ENCODE results near the gene ANKRD13D.

Gene ANKRD13D

DNA sequence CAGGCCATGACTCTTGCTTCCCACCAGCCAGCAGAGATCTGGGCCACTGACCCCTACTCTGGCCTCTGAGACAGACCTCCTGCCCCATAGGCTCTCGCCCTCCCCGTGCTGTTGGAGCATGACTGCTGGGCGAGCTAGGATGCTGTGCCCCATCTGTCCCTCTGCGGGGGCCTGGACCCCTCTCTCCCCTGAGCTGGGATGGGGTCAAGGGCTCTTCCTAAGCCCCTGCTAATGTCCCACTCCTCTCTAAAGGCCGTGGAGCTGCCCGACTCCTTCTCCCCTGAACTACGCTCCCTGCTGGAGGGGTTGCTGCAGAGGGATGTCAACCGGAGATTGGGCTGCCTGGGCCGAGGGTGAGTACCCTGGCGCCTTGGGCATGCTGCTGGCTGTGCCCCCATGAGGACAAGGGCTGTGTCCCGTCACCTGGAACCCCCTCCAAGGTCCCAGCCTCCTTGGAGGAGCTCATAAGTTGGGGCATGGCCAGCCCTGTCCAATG, 6.2 kb upstream of the ANKRD13D start:
- Histone ChIP-seq H3K4me3 (ENCODE audit: low read depth, low read length) (no peak overlapping the region), H3K27ac (no peak overlapping the region), H3K36me3 (replicated peaks) (peaks cover 67% of the 10 kb centered on the region), H3K27me3 (replicated peaks) (no peaks in the 10 kb centered on the region)
- DNase-seq = no peak
- in situ Hi-C loops (cut with HindIII; ENCODE audit: low pct_ligation_motif_present, low sequenced_read_pairs) = no loop called here
- TF ChIP-seq, protein P1, sequence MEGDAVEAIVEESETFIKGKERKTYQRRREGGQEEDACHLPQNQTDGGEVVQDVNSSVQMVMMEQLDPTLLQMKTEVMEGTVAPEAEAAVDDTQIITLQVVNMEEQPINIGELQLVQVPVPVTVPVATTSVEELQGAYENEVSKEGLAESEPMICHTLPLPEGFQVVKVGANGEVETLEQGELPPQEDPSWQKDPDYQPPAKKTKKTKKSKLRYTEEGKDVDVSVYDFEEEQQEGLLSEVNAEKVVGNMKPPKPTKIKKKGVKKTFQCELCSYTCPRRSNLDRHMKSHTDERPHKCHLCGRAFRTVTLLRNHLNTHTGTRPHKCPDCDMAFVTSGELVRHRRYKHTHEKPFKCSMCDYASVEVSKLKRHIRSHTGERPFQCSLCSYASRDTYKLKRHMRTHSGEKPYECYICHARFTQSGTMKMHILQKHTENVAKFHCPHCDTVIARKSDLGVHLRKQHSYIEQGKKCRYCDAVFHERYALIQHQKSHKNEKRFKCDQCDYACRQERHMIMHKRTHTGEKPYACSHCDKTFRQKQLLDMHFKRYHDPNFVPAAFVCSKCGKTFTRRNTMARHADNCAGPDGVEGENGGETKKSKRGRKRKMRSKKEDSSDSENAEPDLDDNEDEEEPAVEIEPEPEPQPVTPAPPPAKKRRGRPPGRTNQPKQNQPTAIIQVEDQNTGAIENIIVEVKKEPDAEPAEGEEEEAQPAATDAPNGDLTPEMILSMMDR (IDR thresholded peaks at IDR 0.05; ENCODE audit: low read depth, low read length, missing control alignments) = no peak

DNA sequence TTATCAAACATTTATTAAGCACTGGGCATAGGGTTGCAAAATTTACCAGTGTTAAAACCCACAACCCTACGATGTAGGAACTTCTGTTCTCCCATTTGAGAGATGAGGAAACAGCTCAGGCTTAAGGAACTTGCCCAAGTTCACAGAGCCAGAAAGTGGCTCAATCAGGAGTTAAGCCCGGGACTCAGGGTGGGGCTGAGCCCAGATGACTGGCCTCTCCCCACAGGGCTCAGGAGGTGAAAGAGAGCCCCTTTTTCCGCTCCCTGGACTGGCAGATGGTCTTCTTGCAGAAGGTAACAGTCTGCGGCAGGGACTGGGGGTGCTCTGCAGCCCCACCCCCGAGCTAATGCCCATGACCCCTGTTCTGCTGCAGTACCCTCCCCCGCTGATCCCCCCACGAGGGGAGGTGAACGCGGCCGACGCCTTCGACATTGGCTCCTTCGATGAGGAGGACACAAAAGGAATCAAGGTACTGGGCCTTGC, 5.6 kb upstream of the ANKRD13D start:
- TF ChIP-seq, protein P1 (IDR thresholded peaks at IDR 0.05; ENCODE audit: low read depth, low read length, missing control alignments) = no peak
- Histone ChIP-seq H3K4me3 (ENCODE audit: low read depth, low read length) (no peak overlapping the region), H3K27ac (no peak overlapping the region), H3K36me3 (replicated peaks) (peaks cover 67% of the 10 kb centered on the region), H3K27me3 (replicated peaks) (no peaks in the 10 kb centered on the region)
- in situ Hi-C loops (cut with HindIII; ENCODE audit: low pct_ligation_motif_present, low sequenced_read_pairs) = no loop called here
- DNase-seq = no peak

DNA sequence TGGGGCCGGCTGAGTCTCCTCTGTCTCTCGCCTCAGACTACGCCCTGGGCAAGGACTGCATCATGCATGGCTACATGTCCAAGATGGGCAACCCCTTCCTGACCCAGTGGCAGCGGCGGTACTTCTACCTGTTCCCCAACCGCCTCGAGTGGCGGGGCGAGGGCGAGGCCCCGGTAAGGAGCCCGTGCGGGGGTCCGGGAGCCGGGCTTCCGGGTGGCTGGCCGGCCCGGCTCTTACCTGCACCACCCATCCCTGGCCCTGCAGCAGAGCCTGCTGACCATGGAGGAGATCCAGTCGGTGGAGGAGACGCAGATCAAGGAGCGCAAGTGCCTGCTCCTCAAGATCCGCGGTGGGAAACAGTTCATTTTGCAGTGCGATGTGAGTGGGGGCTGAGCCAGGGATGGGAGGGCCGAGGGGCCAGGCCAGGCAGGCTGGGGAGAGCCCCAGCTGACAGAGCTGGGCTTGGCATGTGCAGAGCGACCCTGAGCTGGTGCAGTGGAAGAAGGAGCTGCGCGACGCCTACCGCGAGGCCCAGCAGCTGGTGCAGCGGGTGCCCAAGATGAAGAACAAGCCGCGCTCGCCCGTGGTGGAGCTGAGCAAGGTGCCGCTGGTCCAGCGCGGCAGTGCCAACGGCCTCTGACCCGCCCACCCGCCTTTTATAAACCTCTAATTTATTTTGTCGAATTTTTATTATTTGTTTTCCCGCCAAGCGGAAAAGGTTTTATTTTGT, 4.1 kb upstream of the ANKRD13D start:
- no peak overlapping the region for H3K4me3 ChIP-seq (ENCODE audit: low read depth, low read length)
- DNase-seq = no peak
- peaks cover 56% of the 10 kb centered on the region for H3K36me3 ChIP-seq (replicated peaks)
- H3K27me3 ChIP-seq (replicated peaks) = no peaks in the 10 kb centered on the region
- TF ChIP-seq, protein P1 (IDR thresholded peaks at IDR 0.05; ENCODE audit: low read depth, low read length, missing control alignments) = no peak
- H3K27ac ChIP-seq = no peak overlapping the region
- in situ Hi-C loops (cut with HindIII; ENCODE audit: low pct_ligation_motif_present, low sequenced_read_pairs) = no loop called here

DNA sequence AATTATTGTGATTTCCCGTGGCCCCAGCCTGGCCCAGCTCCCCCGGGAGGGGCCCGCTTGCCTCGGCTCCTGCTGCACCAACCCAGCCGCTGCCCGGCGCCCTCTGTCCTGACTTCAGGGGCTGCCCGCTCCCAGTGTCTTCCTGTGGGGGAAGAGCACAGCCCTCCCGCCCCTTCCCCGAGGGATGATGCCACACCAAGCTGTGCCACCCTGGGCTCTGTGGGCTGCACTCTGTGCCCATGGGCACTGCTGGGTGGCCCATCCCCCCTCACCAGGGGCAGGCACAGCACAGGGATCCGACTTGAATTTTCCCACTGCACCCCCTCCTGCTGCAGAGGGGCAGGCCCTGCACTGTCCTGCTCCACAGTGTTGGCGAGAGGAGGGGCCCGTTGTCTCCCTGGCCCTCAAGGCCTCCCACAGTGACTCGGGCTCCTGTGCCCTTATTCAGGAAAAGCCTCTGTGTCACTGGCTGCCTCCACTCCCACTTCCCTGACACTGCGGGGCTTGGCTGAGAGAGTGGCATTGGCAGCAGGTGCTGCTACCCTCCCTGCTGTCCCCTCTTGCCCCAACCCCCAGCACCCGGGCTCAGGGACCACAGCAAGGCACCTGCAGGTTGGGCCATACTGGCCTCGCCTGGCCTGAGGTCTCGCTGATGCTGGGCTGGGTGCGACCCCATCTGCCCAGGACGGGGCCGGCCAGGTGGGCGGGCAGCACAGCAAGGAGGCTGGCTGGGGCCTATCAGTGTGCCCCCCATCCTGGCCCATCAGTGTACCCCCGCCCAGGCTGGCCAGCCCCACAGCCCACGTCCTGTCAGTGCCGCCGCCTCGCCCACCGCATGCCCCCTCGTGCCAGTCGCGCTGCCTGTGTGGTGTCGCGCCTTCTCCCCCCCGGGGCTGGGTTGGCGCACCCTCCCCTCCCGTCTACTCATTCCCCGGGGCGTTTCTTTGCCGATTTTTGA, 3.3 kb upstream of the ANKRD13D start:
- TF ChIP-seq, protein P1 (IDR thresholded peaks at IDR 0.05; ENCODE audit: low read depth, low read length, missing control alignments) = no peak
- in situ Hi-C loops (cut with HindIII; ENCODE audit: low pct_ligation_motif_present, low sequenced_read_pairs) = no loop called here
- Histone ChIP-seq H3K27ac (no peak overlapping the region), H3K36me3 (replicated peaks) (peaks cover 55% of the 10 kb centered on the region), H3K4me3 (ENCODE audit: low read depth, low read length) (no peak overlapping the region), H3K27me3 (replicated peaks) (no peaks in the 10 kb centered on the region)
- no peak for DNase-seq

DNA sequence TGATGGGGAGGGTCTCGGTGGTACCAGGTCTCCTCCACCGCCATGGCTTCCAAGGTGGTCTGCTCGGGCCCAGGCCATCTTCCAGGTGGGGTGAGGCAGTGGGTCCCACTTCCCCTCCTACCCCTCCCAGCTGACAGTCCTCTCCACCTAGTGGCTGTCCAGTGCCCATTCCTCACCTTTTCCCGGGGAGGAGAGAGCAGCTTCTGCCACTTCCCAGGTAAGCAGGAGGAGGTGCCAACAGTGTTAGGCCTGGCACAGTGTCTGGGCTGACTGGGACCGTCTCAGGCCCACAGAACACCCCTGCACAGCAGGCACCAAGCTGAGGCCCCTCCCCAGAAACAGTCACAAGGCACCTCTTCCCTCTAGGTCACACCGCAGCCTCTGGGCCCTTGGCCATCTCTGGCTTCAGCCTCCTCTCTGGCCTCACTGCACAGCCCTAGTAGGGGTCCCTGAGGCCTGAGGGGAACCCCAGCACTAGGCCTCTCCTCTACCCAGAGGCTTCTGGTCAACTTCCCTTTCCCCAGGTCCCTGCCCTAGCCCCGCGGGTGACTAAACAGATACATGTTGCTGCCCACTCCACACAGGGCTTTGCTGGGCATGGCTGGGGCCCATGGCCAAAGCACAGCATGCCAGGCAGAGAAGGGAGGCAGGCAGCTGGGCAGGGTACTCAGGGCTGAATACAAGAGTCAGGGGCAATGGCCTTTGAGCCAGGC, 2.3 kb upstream of the ANKRD13D start:
- DNase-seq = no peak
- in situ Hi-C loops (cut with HindIII; ENCODE audit: low pct_ligation_motif_present, low sequenced_read_pairs) = no loop called here
- Histone ChIP-seq H3K27ac (no peak overlapping the region), H3K36me3 (replicated peaks) (peaks cover 54% of the 10 kb centered on the region), H3K27me3 (replicated peaks) (no peaks in the 10 kb centered on the region), H3K4me3 (ENCODE audit: low read depth, low read length) (no peak overlapping the region)
- TF ChIP-seq, protein P1 (IDR thresholded peaks at IDR 0.05; ENCODE audit: low read depth, low read length, missing control alignments) = peak; percentile 33

Measured in brain microvascular endothelial cell (primary cell).